Mesenchymal stem cell (in vitro differentiated cells and primary cell): ENCODE measurements around the gene C9orf40. TPM values are rescaled to one million over a fixed set of nuclear protein-coding genes. Genes with fewer than 3 reads are reported as not detected.

Experiments
- DNase-seq: peaks from one replicate; pipeline ENCODE4 v3.0.0-alpha.2; 2013
- H2AFZ ChIP-seq: one replicate; pipeline ENCODE4 v1.6.1; 2013; ENCODE audit warnings: low read depth, mild to moderate bottlenecking, control low read depth, inconsistent platforms, low read length, moderate library complexity
- H2AK5ac ChIP-seq: 2 replicates; pipeline ENCODE4 v1.6.1; 2013; ENCODE audit warnings: low read length, moderate library complexity, mild to moderate bottlenecking, inconsistent platforms; ENCODE audit not compliant: severe bottlenecking
- H2BK120ac ChIP-seq: one replicate; pipeline ENCODE4 v1.6.1; 2013; ENCODE audit warnings: low read depth, mild to moderate bottlenecking, inconsistent platforms, low read length, moderate library complexity
- H2BK12ac ChIP-seq, 2 experiments: one replicate each; pipeline ENCODE4 v1.6.1; 2013; ENCODE audit warnings: inconsistent platforms in 2 of 2, low read length in 2 of 2, mild to moderate bottlenecking in 2 of 2, moderate library complexity in 2 of 2, control low read depth in 1 of 2
- H2BK15ac ChIP-seq: one replicate; pipeline ENCODE4 v1.6.1; 2013; ENCODE audit warnings: mild to moderate bottlenecking, low read depth, inconsistent platforms; ENCODE audit not compliant: poor library complexity, severe bottlenecking
- H2BK5ac ChIP-seq: 2 replicates; pipeline ENCODE4 v1.6.1; 2013; ENCODE audit warnings: low read depth, mild to moderate bottlenecking, low read length, control low read depth, inconsistent platforms; ENCODE audit not compliant: poor library complexity, severe bottlenecking
- H3K14ac ChIP-seq, 2 experiments: one replicate each; pipeline ENCODE4 v1.6.1; 2013; ENCODE audit warnings: inconsistent platforms in 2 of 2, low read length in 2 of 2, control low read depth in 1 of 2, mild to moderate bottlenecking in 1 of 2, moderate library complexity in 1 of 2
- H3K18ac ChIP-seq, 2 experiments: one replicate each; pipeline ENCODE4 v1.6.1; 2013; ENCODE audit warnings: inconsistent platforms in 2 of 2, low read length in 2 of 2, control low read depth in 1 of 2, low read depth in 1 of 2, mild to moderate bottlenecking in 1 of 2
- H3K23ac ChIP-seq, 2 experiments: one replicate each; pipeline ENCODE4 v1.6.1; 2013; ENCODE audit warnings: inconsistent platforms in 2 of 2, low read length in 2 of 2, mild to moderate bottlenecking in 2 of 2, moderate library complexity in 2 of 2, control low read depth in 1 of 2
- H3K27ac ChIP-seq: 2 replicates; pipeline ENCODE4 v1.5.1; 2013; ENCODE audit warnings: mild to moderate bottlenecking, moderate library complexity, low read length, control low read depth, inconsistent platforms; ENCODE audit not compliant: poor library complexity, severe bottlenecking
- H3K27me3 ChIP-seq, 2 experiments: 2 replicates each; pipeline versions ENCODE4 v1.6.1 to v1.7.0; 2013; ENCODE audit warnings: low read length in 2 of 2, mild to moderate bottlenecking in 2 of 2, moderate library complexity in 2 of 2, control low read depth in 1 of 2, inconsistent platforms in 1 of 2; ENCODE audit not compliant: control insufficient read depth in 1 of 2, insufficient read depth in 1 of 2
- H3K36me3 ChIP-seq, 2 experiments: 2 replicates each; pipeline versions ENCODE4 v1.6.1 to v1.7.0; 2013; ENCODE audit warnings: low read length in 2 of 2, control low read depth in 1 of 2, inconsistent platforms in 1 of 2, low read depth in 1 of 2, mild to moderate bottlenecking in 1 of 2; ENCODE audit not compliant: insufficient read depth in 2 of 2, control insufficient read depth in 1 of 2
- H3K4ac ChIP-seq, 2 experiments: one replicate each; pipeline ENCODE4 v1.6.1; 2013; ENCODE audit warnings: inconsistent platforms in 2 of 2, low read length in 2 of 2, mild to moderate bottlenecking in 2 of 2, moderate library complexity in 2 of 2, control low read depth in 1 of 2, low read depth in 1 of 2
- H3K4me1 ChIP-seq: 2 replicates; pipeline ENCODE4 v1.6.1; 2013; ENCODE audit warnings: low read depth, low read length, control low read depth; ENCODE audit not compliant: control insufficient read depth, insufficient read depth
- H3K4me2 ChIP-seq: 2 replicates; pipeline ENCODE4 v1.6.1; 2013; ENCODE audit warnings: low read length, mild to moderate bottlenecking, inconsistent platforms; ENCODE audit not compliant: poor library complexity, severe bottlenecking
- H3K4me3 ChIP-seq, 2 experiments: 2 replicates each; pipeline versions ENCODE4 v1.5.1 to v1.7.0; 2013; ENCODE audit warnings: low read length in 2 of 2, mild to moderate bottlenecking in 2 of 2, control low read depth in 1 of 2, low read depth in 1 of 2; ENCODE audit not compliant: insufficient read depth in 1 of 2
- H3K79me1 ChIP-seq: replicated peaks from 2 replicates; pipeline ENCODE4 v1.6.1; 2013; ENCODE audit warnings: mild to moderate bottlenecking, control low read depth, low read length, inconsistent platforms; ENCODE audit not compliant: poor library complexity, severe bottlenecking
- H3K9ac ChIP-seq: 2 replicates; pipeline ENCODE4 v1.7.0; 2013; ENCODE audit warnings: mild to moderate bottlenecking, low read length, moderate library complexity
- H3K9me3 ChIP-seq: 2 replicates; pipeline ENCODE4 v1.7.0; 2013; ENCODE audit warnings: mild to moderate bottlenecking, low read length; ENCODE audit not compliant: control insufficient read depth
- H4K8ac ChIP-seq: one replicate; pipeline ENCODE4 v1.6.1; 2013; ENCODE audit warnings: inconsistent platforms, mild to moderate bottlenecking, low read length, moderate library complexity
- H4K91ac ChIP-seq: one replicate; pipeline ENCODE4 v1.6.1; 2013; ENCODE audit warnings: mild to moderate bottlenecking, low read length, inconsistent platforms
- WGBS: methylation state at CpG from one replicate; pipeline ENCODE4 v1.1.7; 2013; ENCODE audit warnings: mixed read lengths; 5-methylcytosine and 5-hydroxymethylcytosine counted together
- polyA plus RNA-seq, 2 experiments: library from polyadenylated mRNA; stranded (reverse); fragments of 200-250 nt; gene quantifications; one replicate each; pipeline ENCODE4 v1.2.3, GENCODE V29; 2013

Gene C9orf40, protein sequence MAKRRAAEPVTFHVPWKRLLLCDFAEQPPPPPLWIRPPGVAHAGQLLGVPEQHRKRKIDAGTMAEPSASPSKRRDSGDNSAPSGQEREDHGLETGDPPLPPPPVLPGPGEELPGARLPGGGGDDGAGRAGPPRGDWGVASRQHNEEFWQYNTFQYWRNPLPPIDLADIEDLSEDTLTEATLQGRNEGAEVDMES
- 4.3 TPM for polyA plus RNA-seq (2013, experiment 1 of 2)
- 4.7 TPM for polyA plus RNA-seq (2013, experiment 2 of 2)

- peak within 1 kb of the TSS; percentile 98 for H4K91ac ChIP-seq
- peak within 1 kb of the TSS; percentile 40 for H3K27ac ChIP-seq
- peaks cover 6% of the 10 kb centered on the region for H3K79me1 ChIP-seq
- peak within 1 kb of the TSS; percentile 95 to 100 for H3K18ac ChIP-seq
- peak within 1 kb of the TSS; percentile 95 for H3K9ac ChIP-seq
- peaks cover 0 to 5% of the 10 kb centered on the region in 2 experiments for H3K36me3 ChIP-seq
- peaks cover 6% of the 10 kb centered on the region for H3K4me1 ChIP-seq
- no peaks in the 10 kb centered on the region for H3K27me3 ChIP-seq
- H3K4me3 ChIP-seq, result peak within 1 kb of the TSS; percentile 93 to 96
- H2AFZ ChIP-seq, result peak within 1 kb of the TSS; percentile 63
- peak within 1 kb of the TSS; percentile 76 to 98 for H3K4ac ChIP-seq
- peak within 1 kb of the TSS; percentile 89 for H2BK120ac ChIP-seq
- peak within 1 kb of the TSS; percentile 3 for H2BK5ac ChIP-seq
- under 1% methylated on average over 93 of the region's 125 CpGs for WGBS
- no peak within 1 kb of the TSS for H2AK5ac ChIP-seq
- peak within 1 kb of the TSS; percentile 92 for H3K4me2 ChIP-seq
- H4K8ac ChIP-seq, result peak within 1 kb of the TSS; percentile 98
- peak within 1 kb of the TSS in 1 of 2 experiments; percentile 63 for H3K23ac ChIP-seq
- H3K14ac ChIP-seq, result peak within 1 kb of the TSS; percentile 43 to 99
- peak; percentile 90 for DNase-seq
- H2BK15ac ChIP-seq, result peak within 1 kb of the TSS; percentile 96
- H3K9me3 ChIP-seq, result no peaks in the 10 kb centered on the region
- peak within 1 kb of the TSS in 1 of 2 experiments; percentile 83 for H2BK12ac ChIP-seq
Measured at GRCh38 chr9:74952201-74953151, at the start of gene C9orf40. Gene C9orf40, minus strand, starts transcription at chr9:74952912. Its CDS starts 301 bp downstream, at chr9:74952611.

GRCh38 chr9:75001719-75002421 is 49.2 kb upstream of the C9orf40 start:
- Histone ChIP-seq H3K36me3 (peaks cover 0 to 12% of the 10 kb centered on the region in 2 experiments), H2AK5ac (no peak overlapping the region), H3K4me1 (no peaks in the 10 kb centered on the region), H3K18ac (no peak overlapping the region), H3K9ac (peak overlapping the region; percentile 79), H4K91ac (no peak overlapping the region), H2BK120ac (no peak overlapping the region), H3K23ac (no peak overlapping the region), H2AFZ (no peak overlapping the region), H3K4me2 (peak overlapping the region; percentile 59), H3K14ac (no peak overlapping the region), H3K9me3 (no peaks in the 10 kb centered on the region), H2BK15ac (no peak overlapping the region), H3K4ac (no peak overlapping the region), H2BK12ac (no peak overlapping the region), H4K8ac (no peak overlapping the region), H2BK5ac (no peak overlapping the region), H3K4me3 (no peak overlapping the region), H3K27ac (no peak overlapping the region), H3K79me1 (peaks cover 2% of the 10 kb centered on the region), H3K27me3 (no peaks in the 10 kb centered on the region)
- WGBS, result 77% methylated on average over 3 of the region's 4 CpGs
- peak; percentile 83 for DNase-seq

DNA sequence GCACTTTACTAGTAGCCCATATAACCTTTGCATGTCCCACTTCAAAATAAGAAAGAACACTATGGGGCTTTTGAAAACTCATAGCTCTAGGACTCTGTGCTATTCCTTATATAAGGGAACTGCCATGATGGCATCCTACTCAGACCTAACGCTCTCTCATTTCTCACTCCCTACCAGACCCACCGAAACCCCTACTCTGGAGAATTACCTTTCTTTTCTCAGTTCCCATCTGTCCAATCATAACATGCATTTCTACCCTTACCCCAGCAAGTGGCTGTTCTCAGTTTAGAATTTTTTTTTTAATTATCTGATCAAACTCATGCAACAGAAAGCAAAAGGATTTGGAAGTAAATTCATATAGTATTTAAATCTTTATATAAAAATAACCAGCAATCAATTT is 48.1 kb upstream of the C9orf40 start:
- Histone ChIP-seq H4K91ac (no peak overlapping the region), H3K4me2 (no peak overlapping the region), H4K8ac (no peak overlapping the region), H3K4me3 (no peak overlapping the region), H3K79me1 (no peaks in the 10 kb centered on the region), H2BK5ac (no peak overlapping the region), H3K14ac (no peak overlapping the region), H3K18ac (no peak overlapping the region), H3K23ac (no peak overlapping the region), H3K36me3 (peaks cover 0 to 22% of the 10 kb centered on the region in 2 experiments), H3K4ac (no peak overlapping the region), H2BK15ac (no peak overlapping the region), H3K4me1 (no peaks in the 10 kb centered on the region), H3K9ac (no peak overlapping the region), H2BK120ac (no peak overlapping the region), H3K27ac (no peak overlapping the region), H2AFZ (no peak overlapping the region), H2AK5ac (no peak overlapping the region), H3K9me3 (no peaks in the 10 kb centered on the region), H3K27me3 (no peaks in the 10 kb centered on the region), H2BK12ac (no peak overlapping the region)
- no peak for DNase-seq
- WGBS, result 94% methylated on average over 2 of the region's 2 CpGs
